H9 (cell line): Measurements from ENCODE around the gene PMEL. TPM values are rescaled to one million over a fixed set of nuclear protein-coding genes. Genes with fewer than 3 reads are reported as not detected.

Experiments used
- DNase-seq: peaks from one replicate; pipeline ENCODE4 v3.0.0-alpha.2; 2017
- H2AFZ ChIP-seq: one replicate; pipeline ENCODE4 v1.6.1; 2013; ENCODE audit warnings: mild to moderate bottlenecking, low read length, control low read depth, moderate library complexity
- H2AK5ac ChIP-seq: 2 replicates; pipeline ENCODE4 v1.6.1; 2013; ENCODE audit warnings: low read length, control low read depth, mixed read lengths; ENCODE audit not compliant: insufficient read length
- H2BK120ac ChIP-seq: one replicate; pipeline ENCODE4 v1.6.1; 2013; ENCODE audit warnings: low read depth, mild to moderate bottlenecking, low read length, control low read depth, inconsistent platforms; ENCODE audit not compliant: poor library complexity, severe bottlenecking
- H2BK12ac ChIP-seq: 2 replicates; pipeline ENCODE4 v1.6.1; 2013; ENCODE audit warnings: low read length, control low read depth, mixed read lengths, low read depth; ENCODE audit not compliant: insufficient read length
- H2BK15ac ChIP-seq: 2 replicates; pipeline ENCODE4 v1.6.1; 2013; ENCODE audit warnings: low read depth, low read length, control low read depth
- H2BK20ac ChIP-seq: one replicate; pipeline ENCODE4 v1.6.1; 2013; ENCODE audit warnings: low read depth, mild to moderate bottlenecking, low read length, control low read depth, inconsistent platforms; ENCODE audit not compliant: poor library complexity, severe bottlenecking
- H2BK5ac ChIP-seq: 2 replicates; pipeline ENCODE4 v1.6.1; 2013; ENCODE audit warnings: low read length, control low read depth, mixed read lengths; ENCODE audit not compliant: insufficient read length
- H3K14ac ChIP-seq: 2 replicates; pipeline ENCODE4 v1.6.1; 2013; ENCODE audit warnings: low read length, control low read depth; ENCODE audit not compliant: insufficient read depth
- H3K18ac ChIP-seq: 2 replicates; pipeline ENCODE4 v1.6.1; 2013; ENCODE audit warnings: low read depth, mild to moderate bottlenecking, mixed read lengths, low read length, control low read depth; ENCODE audit not compliant: insufficient read length
- H3K23ac ChIP-seq: 2 replicates; pipeline ENCODE4 v1.6.1; 2013; ENCODE audit warnings: low read length, control low read depth, mixed read lengths, low read depth; ENCODE audit not compliant: insufficient read length
- H3K23me2 ChIP-seq: 2 replicates; pipeline ENCODE4 v1.6.1; 2013; ENCODE audit warnings: low read depth, mild to moderate bottlenecking, mixed read lengths, low read length, control low read depth; ENCODE audit not compliant: insufficient read length, poor library complexity, severe bottlenecking
- H3K27ac ChIP-seq: 2 replicates; pipeline ENCODE4 v1.5.1; 2013; ENCODE audit warnings: low read length, control low read depth, mixed read lengths, low read depth; ENCODE audit not compliant: insufficient read length
- H3K27me3 ChIP-seq: 2 replicates; pipeline ENCODE4 v1.6.1; 2013; ENCODE audit warnings: low read length, control low read depth, inconsistent platforms; ENCODE audit not compliant: insufficient read depth
- H3K4ac ChIP-seq: 2 replicates; pipeline ENCODE4 v1.6.1; 2013; ENCODE audit warnings: low read depth, mild to moderate bottlenecking, control low read depth, inconsistent platforms, low read length, moderate library complexity
- H3K4me1 ChIP-seq: 2 replicates; pipeline ENCODE4 v1.6.1; 2013; ENCODE audit warnings: low read length, control low read depth, inconsistent platforms; ENCODE audit not compliant: insufficient read depth
- H3K4me2 ChIP-seq: 2 replicates; pipeline ENCODE4 v1.6.1; 2013; ENCODE audit warnings: low read length, control low read depth, mixed read lengths; ENCODE audit not compliant: insufficient read length, insufficient read depth
- H3K56ac ChIP-seq: 2 replicates; pipeline ENCODE4 v1.6.1; 2013; ENCODE audit warnings: low read depth, mild to moderate bottlenecking, mixed read lengths, low read length, control low read depth; ENCODE audit not compliant: insufficient read length
- H3K79me1 ChIP-seq: 2 replicates; pipeline ENCODE4 v1.6.1; 2013; ENCODE audit warnings: low read depth, mild to moderate bottlenecking, moderate library complexity, low read length, control low read depth, inconsistent platforms; ENCODE audit not compliant: insufficient read depth, poor library complexity, severe bottlenecking
- H3K79me2 ChIP-seq: 2 replicates; pipeline ENCODE4 v1.6.1; 2013; ENCODE audit warnings: low read length, control low read depth, inconsistent platforms; ENCODE audit not compliant: insufficient read depth
- H3K9ac ChIP-seq: 2 replicates; pipeline ENCODE4 v1.6.1; 2013; ENCODE audit warnings: low read length, control low read depth, mixed read lengths; ENCODE audit not compliant: insufficient read length; ENCODE audit errors: extremely low read depth
- H3K9me3 ChIP-seq: one replicate; pipeline ENCODE4 v1.6.1; 2013; ENCODE audit warnings: low read depth, low read length, inconsistent platforms; ENCODE audit not compliant: control insufficient read depth
- H3T11ph ChIP-seq: one replicate; pipeline ENCODE4 v1.6.1; 2013; ENCODE audit warnings: mild to moderate bottlenecking, low read length, control low read depth, inconsistent platforms
- H4K20me1 ChIP-seq: one replicate; pipeline ENCODE4 v1.6.1; 2013; ENCODE audit not compliant: control insufficient read depth, insufficient read length, insufficient read depth
- H4K5ac ChIP-seq: 2 replicates; pipeline ENCODE4 v1.6.1; 2013; ENCODE audit warnings: low read depth, mild to moderate bottlenecking, mixed read lengths, low read length, control low read depth; ENCODE audit not compliant: insufficient read length
- H4K8ac ChIP-seq: replicated peaks from 2 replicates; pipeline ENCODE4 v1.6.1; 2013; ENCODE audit warnings: low read length, control low read depth, mixed read lengths, low read depth; ENCODE audit not compliant: insufficient read length
- H4K91ac ChIP-seq: 2 replicates; pipeline ENCODE4 v1.6.1; 2013; ENCODE audit warnings: low read depth, mild to moderate bottlenecking, moderate library complexity, mixed read lengths, low read length, control low read depth; ENCODE audit not compliant: insufficient read length
- H3K27ac Mint-ChIP-seq, 3 experiments: 2 replicates in 2 of 3; 3 replicates in 1 of 3; pipeline ENCODE4 v1.8.0; 2020 to 2021; ENCODE audit warnings: mixed read lengths in 3 of 3, mild to moderate bottlenecking in 1 of 3, moderate library complexity in 1 of 3
- H3K27me3 Mint-ChIP-seq: 2 replicates; pipeline ENCODE4 v1.8.0; 2021; ENCODE audit warnings: low read depth, mild to moderate bottlenecking, moderate library complexity, mixed read lengths
- H3K36me3 Mint-ChIP-seq, 3 experiments: 2 replicates in 2 of 3; 3 replicates in 1 of 3; pipeline ENCODE4 v1.8.0; 2020 to 2021; ENCODE audit warnings: low read depth in 3 of 3, mixed read lengths in 3 of 3; ENCODE audit not compliant: insufficient read depth in 1 of 3
- H3K4me1 Mint-ChIP-seq, 2 experiments: 2 replicates each; pipeline ENCODE4 v1.8.0; 2020; ENCODE audit warnings: mixed read lengths in 2 of 2
- H3K4me3 Mint-ChIP-seq, 2 experiments: 2 replicates in 1 of 2; 3 replicates in 1 of 2; pipeline ENCODE4 v1.8.0; 2020 to 2021; ENCODE audit warnings: mild to moderate bottlenecking in 2 of 2, mixed read lengths in 2 of 2, moderate library complexity in 1 of 2
- H3K9me3 Mint-ChIP-seq, 2 experiments: 2 replicates in 1 of 2; 3 replicates in 1 of 2; pipeline ENCODE4 v1.8.0; 2020; ENCODE audit warnings: mild to moderate bottlenecking in 2 of 2, mixed read lengths in 2 of 2, moderate library complexity in 1 of 2
- CTCF ChIP-seq: fragments of 200-600 bp; sonication (generic); conservative IDR thresholded peaks from 3 replicates; pipeline ENCODE4 v1.8.0; 2021; ENCODE audit warnings: antibody characterized with exemption, mild to moderate bottlenecking
- WGBS: extraction: QIAGEN DNeasy Blood & Tissue Kit; methylation state at CpG from one replicate; pipeline ENCODE4 v1.1.7; 2013; ENCODE audit warnings: missing lambda C conversion rate, low lambda C conversion rate, mixed read lengths; ENCODE audit not compliant: insufficient read length; ENCODE audit errors: extremely low coverage; 5-methylcytosine and 5-hydroxymethylcytosine counted together
- total RNA-seq: library from RNA; stranded (reverse); gene quantifications from 2 replicates; pipeline ENCODE4 v1.2.1, GENCODE V29; 2021

PMEL gene
- total RNA-seq, 1 experiment from 2014 or later, result 72.6 TPM

- Histone ChIP-seq H2AFZ (no peak within 1 kb of the TSS), H3K27ac (peak within 1 kb of the TSS; percentile 5), H3K79me1 (peaks cover 3% of the 10 kb centered on the region), H3K9me3 (no peaks in the 10 kb centered on the region), H2AK5ac (no peak within 1 kb of the TSS), H2BK12ac (no peak within 1 kb of the TSS), H4K8ac (no peak within 1 kb of the TSS), H2BK120ac (no peak within 1 kb of the TSS), H3K18ac (no peak within 1 kb of the TSS), H3K23me2 (peaks cover 6% of the 10 kb centered on the region), H3K14ac (0 out of 2 replicates have a peak within 1 kb of the TSS, but pooled peaks have one; percentile 43), H3K4ac (no peak within 1 kb of the TSS), H2BK20ac (no peak within 1 kb of the TSS), H3T11ph (no peak within 1 kb of the TSS), H3K79me2 (peaks cover 14% of the 10 kb centered on the region; the same call in 1 of the 2 replicates), H4K5ac (no peak within 1 kb of the TSS), H4K91ac (no peak within 1 kb of the TSS), H4K20me1 (no peaks in the 10 kb centered on the region), H3K56ac (no peak within 1 kb of the TSS), H2BK5ac (no peak within 1 kb of the TSS), H3K4me2 (peak within 1 kb of the TSS; percentile 71), H3K9ac (peak within 1 kb of the TSS; percentile 76), H3K4me1 (no peaks in the 10 kb centered on the region; the same call in 1 of the 2 replicates), H2BK15ac (no peak within 1 kb of the TSS), H3K27me3 (no peaks in the 10 kb centered on the region), H3K23ac (no peak within 1 kb of the TSS)
- WGBS, result no CpG with 5 or more reads among the region's 39 CpGs
- H3K4me3 Mint-ChIP-seq, result no peak within 1 kb of the TSS
- DNase-seq, result peak; percentile 100
- H3K4me1 Mint-ChIP-seq, result peaks cover 6 to 8% of the 10 kb centered on the region in 2 experiments; a peak in 2 of 4 replicates
- H3K27me3 Mint-ChIP-seq, result no peaks in the 10 kb centered on the region
- no peak within 1 kb of the TSS for H3K27ac Mint-ChIP-seq
- no peak for TF ChIP-seq CTCF
- H3K36me3 Mint-ChIP-seq, result peaks cover 15 to 49% (median 45%) of the 10 kb centered on the region in 3 experiments; a peak in 6 of 7 replicates
- H3K9me3 Mint-ChIP-seq, result no peaks in the 10 kb centered on the region
Measured at GRCh38 chr12:55973599-55974307, 7.9 kb upstream of the PMEL start, which contains the start of gene RAB5B. TSS of gene RAB5B (plus strand) at chr12:55974078. CDS start at chr12:55986961, 12,883 bp downstream.
